ENCODE data around the gene ENPP6. TPM values are rescaled to one million over a fixed set of nuclear protein-coding genes. Genes with fewer than 3 reads are reported as not detected.
A peak's percentile ranks its signal among the peaks of the same experiment; 100 is the strongest.

Gene ENPP6
- total RNA-seq, 1 donor from 2014 or later = 0.60 TPM

DNA sequence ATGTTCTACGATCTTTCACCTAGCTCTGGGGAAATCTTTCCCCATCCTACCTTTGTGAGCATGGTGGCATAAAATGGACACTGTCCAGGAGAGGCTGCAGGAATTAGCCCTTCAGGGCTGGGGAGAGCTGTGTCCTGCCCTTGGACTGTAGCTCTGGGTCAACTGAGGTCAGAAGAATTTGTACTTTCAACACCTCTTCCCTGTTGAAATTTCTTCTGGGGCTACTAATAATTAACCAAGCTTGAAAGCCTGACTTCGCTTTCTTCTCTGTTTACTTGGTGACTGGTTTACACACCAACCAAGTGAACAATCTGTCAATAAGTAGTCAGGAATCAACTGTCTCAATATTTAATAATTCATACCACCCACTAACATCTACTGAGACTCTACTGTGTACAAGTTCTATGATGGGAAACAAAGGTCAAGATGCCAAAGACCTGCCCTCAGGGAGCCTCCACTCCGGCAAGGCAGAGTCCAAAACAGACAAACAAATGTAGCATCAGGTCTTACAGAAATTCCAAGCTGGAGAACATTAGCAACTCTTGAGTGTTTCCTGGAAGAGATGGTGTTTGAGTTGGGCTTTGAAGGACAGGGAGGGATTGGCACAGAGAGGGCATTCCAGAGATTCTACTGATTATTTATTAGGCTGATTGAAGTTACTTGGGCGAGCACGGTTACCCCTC, 113.1 kb downstream of the ENPP6 start:
- DNase-seq (ENCODE audit: low spot score) = peak; percentile 58

DNA sequence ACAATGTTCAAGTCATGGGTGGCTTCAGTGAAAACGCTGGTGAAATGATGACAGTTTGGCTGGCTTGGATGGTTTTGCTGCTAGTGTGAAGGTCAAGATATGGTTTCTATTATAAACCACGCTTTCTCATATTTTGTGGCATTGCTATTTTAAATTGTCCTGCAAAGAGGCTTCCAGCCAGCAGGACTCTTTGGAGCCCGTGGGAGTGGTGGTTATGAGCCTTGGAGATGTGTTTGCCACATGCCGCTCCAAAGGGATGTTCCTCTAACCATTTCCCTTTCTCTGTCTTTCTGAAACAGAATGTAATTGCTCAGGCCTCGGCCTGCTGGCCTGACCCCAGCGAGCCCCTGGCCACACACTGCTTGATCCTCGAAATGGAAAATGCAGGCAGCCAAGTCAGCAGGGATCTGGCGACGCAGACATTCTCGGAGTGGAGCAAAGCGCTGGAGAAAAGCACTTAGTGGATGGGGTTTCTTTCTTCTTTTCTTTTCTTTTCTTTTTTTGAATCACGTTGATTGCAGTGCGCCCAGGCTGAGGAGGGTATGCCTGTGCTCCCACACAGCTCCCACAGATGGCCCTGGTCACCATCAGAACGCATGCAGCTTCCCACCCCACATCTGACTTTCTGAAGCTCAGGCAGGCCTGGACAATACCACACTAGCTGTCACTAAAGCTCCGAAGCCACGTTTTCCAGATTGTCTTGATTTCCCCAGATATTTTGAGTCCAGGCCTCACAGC, 114.0 kb downstream of the ENPP6 start:
- peak; percentile 33 for DNase-seq (ENCODE audit: low spot score)

- no peak for DNase-seq (ENCODE audit: low spot score)
Measured at GRCh38 chr4:184102927-184103326, 114.7 kb downstream of the ENPP6 start.

- no peak for DNase-seq (ENCODE audit: low spot score)
Measured at GRCh38 chr4:184102488-184102887, 115.2 kb downstream of the ENPP6 start.

GRCh38 chr4:184101711-184102110, 116.0 kb downstream of the ENPP6 start:
- DNase-seq (ENCODE audit: low spot score) = no peak

DNA sequence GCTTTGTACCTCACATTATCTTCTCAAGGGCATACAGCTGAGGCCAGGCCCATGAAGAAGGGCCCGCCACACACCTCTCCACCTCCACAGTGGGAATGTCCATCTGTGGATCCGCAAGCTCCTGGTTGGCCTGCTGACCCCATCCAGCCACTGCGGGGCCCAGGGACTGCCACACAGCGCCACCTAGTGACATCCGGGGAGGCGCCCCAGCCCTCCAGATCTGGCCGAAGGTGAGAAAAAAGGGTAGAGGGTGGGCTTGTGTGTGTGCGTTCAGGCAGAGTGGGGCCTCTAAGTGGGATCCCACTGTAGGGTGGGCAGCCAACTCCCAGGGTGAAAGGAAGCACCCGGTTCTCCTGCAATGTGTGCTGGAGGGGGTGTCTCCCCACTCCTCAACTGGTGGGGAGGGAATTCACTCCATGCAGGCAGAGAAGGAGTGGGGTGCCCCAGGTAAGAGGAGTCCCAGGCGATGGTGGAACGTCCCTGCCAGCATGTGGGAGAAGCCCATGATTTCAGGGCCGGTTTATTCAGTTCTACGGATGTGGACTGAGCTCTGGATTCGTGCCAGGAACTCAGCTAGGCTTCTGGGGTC, 117.3 kb downstream of the ENPP6 start:
- DNase-seq (ENCODE audit: low spot score) = peak; percentile 53

GRCh38 chr4:184099535-184099966, 118.1 kb downstream of the ENPP6 start:
- DNase-seq (ENCODE audit: low spot score) = no peak

DNA sequence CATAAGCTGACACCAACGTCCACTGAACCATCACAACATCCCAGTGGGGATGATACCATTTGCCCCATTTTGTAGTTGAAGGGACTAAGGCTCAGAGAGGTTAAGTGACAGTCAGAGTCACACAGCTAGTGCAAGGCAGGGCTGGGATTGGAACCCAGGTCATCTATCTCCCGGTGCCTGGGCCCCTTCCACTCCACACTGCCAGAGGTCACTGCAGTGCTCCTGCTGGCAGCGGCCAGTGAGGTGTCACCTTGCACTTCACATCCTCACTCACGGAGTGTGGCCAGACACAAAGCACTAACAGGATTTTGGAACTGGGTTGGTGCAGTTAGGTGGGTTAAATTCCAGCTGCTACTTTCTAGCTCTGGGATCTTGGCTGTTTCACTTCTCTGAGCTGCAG, 118.7 kb downstream of the ENPP6 start:
- DNase-seq (ENCODE audit: low spot score) = no peak

GRCh38 chr4:184097815-184098214, 119.9 kb downstream of the ENPP6 start:
- DNase-seq (ENCODE audit: low spot score) = no peak

- peak; percentile 29 for DNase-seq (ENCODE audit: low spot score)
Measured at GRCh38 chr4:184097241-184097605, 120.5 kb downstream of the ENPP6 start.

- no peak for DNase-seq (ENCODE audit: low spot score)
Measured at GRCh38 chr4:184096561-184097240, 121.0 kb downstream of the ENPP6 start.

DNA sequence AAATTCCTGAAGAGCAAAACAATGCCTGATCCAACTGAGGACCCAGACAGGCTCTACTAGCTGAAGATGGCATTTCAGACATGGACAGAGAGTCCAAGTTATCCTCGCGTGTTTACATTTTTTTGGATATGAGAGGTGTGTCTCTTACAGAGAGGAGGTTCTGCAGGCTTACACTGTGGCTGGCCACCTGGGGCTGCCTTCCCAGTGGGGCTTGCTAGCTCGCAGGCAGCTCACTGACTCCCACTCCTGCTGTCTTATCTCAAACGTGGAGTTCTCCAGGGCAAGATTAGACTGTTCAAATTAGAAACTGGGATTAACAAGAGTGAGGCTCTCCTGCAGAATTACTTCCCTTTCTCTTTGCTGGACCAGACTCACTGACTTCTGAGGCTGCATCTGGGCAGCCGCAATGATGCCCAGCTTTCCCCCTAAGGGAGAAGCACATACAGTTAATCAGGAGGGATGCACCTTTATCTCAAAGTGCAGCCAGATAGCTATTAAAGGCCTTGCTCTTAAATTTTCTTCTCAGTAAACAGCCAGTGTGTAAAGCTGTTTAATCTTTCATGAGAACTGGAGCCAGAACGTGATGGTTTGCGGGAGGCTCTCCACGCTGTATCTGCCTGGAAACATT, 123.0 kb downstream of the ENPP6 start:
- no peak for DNase-seq (ENCODE audit: low spot score)

GRCh38 chr4:184091986-184092385, 125.7 kb downstream of the ENPP6 start:
- DNase-seq (ENCODE audit: low spot score) = no peak

- DNase-seq (ENCODE audit: low spot score) = no peak
Measured at GRCh38 chr4:184090571-184090970, 127.1 kb downstream of the ENPP6 start.

- no peak for DNase-seq (ENCODE audit: low spot score)
Measured at GRCh38 chr4:184080674-184081073, 137.0 kb downstream of the ENPP6 start.

- no peak for DNase-seq (ENCODE audit: low spot score)
Measured at GRCh38 chr4:184074677-184075388, 142.8 kb downstream of the ENPP6 start.

GRCh38 chr4:184067931-184068554, 149.6 kb downstream of the ENPP6 start:
- no peak for DNase-seq (ENCODE audit: low spot score)

DNA sequence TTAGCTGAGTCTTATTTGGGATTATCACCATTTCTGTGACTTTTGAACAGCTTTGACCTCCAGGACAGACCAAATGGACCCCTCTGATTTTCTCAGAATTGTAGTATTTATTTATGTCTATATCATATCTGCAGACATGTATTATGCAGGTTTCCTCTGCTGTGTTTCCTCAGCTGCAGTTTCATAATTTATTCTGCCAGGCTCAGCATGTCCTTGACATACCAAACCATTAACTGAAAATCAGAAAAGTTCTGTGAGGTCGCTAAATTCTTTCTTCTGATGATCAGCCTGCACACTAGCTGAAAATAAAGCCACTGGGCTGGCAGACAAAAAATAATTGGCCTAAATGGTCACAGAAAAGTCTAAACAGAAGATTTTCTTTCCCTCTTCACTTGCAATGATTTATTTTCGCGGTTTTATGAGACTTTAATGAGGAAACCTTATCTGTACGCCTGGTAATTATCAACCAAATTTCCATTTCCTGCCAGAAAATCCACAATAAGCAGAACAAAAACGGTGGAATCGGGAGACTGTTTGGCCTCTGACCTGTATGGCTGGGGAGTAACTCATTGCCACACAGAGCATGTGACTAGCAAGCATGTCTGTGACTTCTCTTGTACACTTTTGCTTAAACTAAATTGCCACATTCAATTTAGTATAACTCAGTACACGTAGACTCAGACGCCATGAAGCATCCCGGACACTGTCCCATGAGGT, 150.9 kb downstream of the ENPP6 start:
- peak; percentile 43 for DNase-seq (ENCODE audit: low spot score)

DNA sequence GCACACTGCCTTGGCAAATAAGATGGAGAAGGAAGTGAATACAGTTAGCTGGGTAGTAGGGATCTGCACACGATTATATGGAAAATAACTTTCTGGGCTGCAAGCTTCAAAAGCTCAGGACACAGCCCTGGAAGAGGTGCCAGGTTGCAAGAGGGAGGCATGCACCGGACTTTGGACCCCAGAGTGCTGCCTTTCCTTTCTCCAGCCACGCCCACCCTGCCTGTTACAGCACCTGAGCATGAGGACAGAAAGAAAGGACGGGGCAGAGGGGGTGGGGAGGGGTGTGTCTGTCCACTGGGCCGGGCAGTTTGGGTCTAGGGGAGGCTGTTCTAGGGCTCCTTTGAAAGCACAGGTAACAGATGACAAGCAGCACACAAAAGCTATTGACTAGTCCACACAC, 152.8 kb downstream of the ENPP6 start:
- peak; percentile 84 for DNase-seq (ENCODE audit: low spot score)

- no peak for DNase-seq (ENCODE audit: low spot score)
Measured at GRCh38 chr4:184062769-184063168, 154.9 kb downstream of the ENPP6 start.
